Immature natural killer cell (primary cell): ENCODE measurements around the gene TMEM54. TPM values are rescaled to one million over a fixed set of nuclear protein-coding genes. Genes with fewer than 3 reads are reported as not detected.
A peak's percentile ranks its signal among the peaks of the same experiment; 100 is the strongest.

Experiments
- DNase-seq, 3 donors: peaks; one replicate each; pipeline ENCODE4 v3.0.0; 2022; ENCODE audit warnings: mixed read lengths in 1 of 3
- H3K27ac Mint-ChIP-seq, 6 donors: one replicate each; pipeline ENCODE4 v1.8.0; 2020; ENCODE audit warnings: mixed read lengths in 6 of 6, mild to moderate bottlenecking in 5 of 6, inconsistent platforms in 4 of 6, moderate library complexity in 3 of 6
- H3K27me3 Mint-ChIP-seq, 3 donors: one replicate each; pipeline ENCODE4 v1.8.0; 2020 to 2021; ENCODE audit warnings: low read depth in 3 of 3, mild to moderate bottlenecking in 3 of 3, mixed read lengths in 3 of 3, moderate library complexity in 3 of 3, inconsistent platforms in 1 of 3
- H3K36me3 Mint-ChIP-seq, 3 donors: one replicate each; pipeline ENCODE4 v1.8.0; 2020; ENCODE audit warnings: mixed read lengths in 3 of 3, inconsistent platforms in 2 of 3, mild to moderate bottlenecking in 2 of 3
- H3K4me1 Mint-ChIP-seq, 2 donors: one replicate each; pipeline ENCODE4 v1.8.0; 2020; ENCODE audit warnings: inconsistent platforms in 2 of 2, mild to moderate bottlenecking in 2 of 2, mixed read lengths in 2 of 2, moderate library complexity in 1 of 2
- H3K4me3 Mint-ChIP-seq, 5 donors: one replicate each; pipeline ENCODE4 v1.8.0; 2020; ENCODE audit warnings: mild to moderate bottlenecking in 5 of 5, mixed read lengths in 5 of 5, inconsistent platforms in 3 of 5, moderate library complexity in 3 of 5
- H3K9me3 Mint-ChIP-seq, 6 donors: one replicate each; pipeline ENCODE4 v1.8.0; 2020; ENCODE audit warnings: mild to moderate bottlenecking in 6 of 6, mixed read lengths in 6 of 6, inconsistent platforms in 4 of 6, moderate library complexity in 3 of 6
- polyA plus RNA-seq, 3 donors: library from polyadenylated mRNA; unstranded; fragments of 300-500 nt; fragmentation: Illumina TruSeq; gene quantifications; one replicate each; pipeline ENCODE4 v1.2.3, GENCODE V29; 2021

TMEM54 gene
- polyA plus RNA-seq, 3 donors from 2014 or later, result not detected

GRCh38 chr1:32876341-32877210 lies 24.6 kb downstream of the TMEM54 start:
- no peaks in the 10 kb centered on the region for H3K9me3 Mint-ChIP-seq

GRCh38 chr1:32874860-32875752 lies 26.1 kb downstream of the TMEM54 start:
- H3K9me3 Mint-ChIP-seq, result no peaks in the 10 kb centered on the region
- H3K4me1 Mint-ChIP-seq, result peaks cover 11% of the 10 kb centered on the region in 2 donors
- H3K36me3 Mint-ChIP-seq, result no peaks in the 10 kb centered on the region
- no peak for DNase-seq
- peaks cover 5 to 18% (median 13%) of the 10 kb centered on the region in 3 donors for H3K27me3 Mint-ChIP-seq
- H3K4me3 Mint-ChIP-seq, result no peak overlapping the region
- H3K27ac Mint-ChIP-seq, result no peak overlapping the region

More at GRCh38 chr1:32876341-32877210, 24.6 kb downstream of the TMEM54 start:
- H3K36me3 Mint-ChIP-seq, result no peaks in the 10 kb centered on the region
- H3K4me1 Mint-ChIP-seq, result peaks cover 4 to 5% of the 10 kb centered on the region in 2 donors
- H3K27me3 Mint-ChIP-seq, result peaks cover 3 to 15% (median 9%) of the 10 kb centered on the region in 3 donors
- H3K27ac Mint-ChIP-seq, result no peak overlapping the region
- peak; percentile 47 to 60 (median 51) for DNase-seq
- H3K4me3 Mint-ChIP-seq, result no peak overlapping the region

GRCh38 chr1:32873484-32873883 lies 27.7 kb downstream of the TMEM54 start:
- Mint-ChIP-seq H3K4me3 (no peak overlapping the region), H3K9me3 (no peaks in the 10 kb centered on the region), H3K4me1 (peaks cover 11 to 15% of the 10 kb centered on the region in 2 donors), H3K36me3 (peaks cover 4 to 7% (median 4%) of the 10 kb centered on the region in 3 donors), H3K27me3 (peaks cover 10 to 21% (median 17%) of the 10 kb centered on the region in 3 donors), H3K27ac (no peak overlapping the region)
- no peak for DNase-seq

GRCh38 chr1:32872192-32872460 lies 29.1 kb downstream of the TMEM54 start:
- peak overlapping the region in 1 of 5 donors; percentile 15 for H3K4me3 Mint-ChIP-seq
- H3K4me1 Mint-ChIP-seq, result peaks cover 11 to 15% of the 10 kb centered on the region in 2 donors
- no peak overlapping the region for H3K27ac Mint-ChIP-seq
- peaks cover 7 to 11% (median 7%) of the 10 kb centered on the region in 3 donors for H3K36me3 Mint-ChIP-seq
- DNase-seq, result no peak
- peaks cover 10 to 21% (median 17%) of the 10 kb centered on the region in 3 donors for H3K27me3 Mint-ChIP-seq
- no peaks in the 10 kb centered on the region for H3K9me3 Mint-ChIP-seq

GRCh38 chr1:32871364-32872191 lies 29.6 kb downstream of the TMEM54 start:
- Mint-ChIP-seq H3K4me1 (peaks cover 11 to 15% of the 10 kb centered on the region in 2 donors), H3K9me3 (no peaks in the 10 kb centered on the region), H3K36me3 (peaks cover 7 to 15% (median 10%) of the 10 kb centered on the region in 3 donors), H3K27ac (peak overlapping the region in 1 of 6 donors; percentile 32), H3K4me3 (peak overlapping the region; percentile 73 to 80 (median 75)), H3K27me3 (peaks cover 10 to 19% (median 17%) of the 10 kb centered on the region in 3 donors)
- no peak for DNase-seq

GRCh38 chr1:32870615-32871363 lies 30.4 kb downstream of the TMEM54 start, which contains the start of gene FNDC5:
Gene FNDC5 (minus strand): TSS chr1:32870912.
- DNase-seq, result no peak
- Mint-ChIP-seq H3K4me1 (peaks cover 11 to 15% of the 10 kb centered on the region in 2 donors), H3K36me3 (peaks cover 7 to 15% (median 14%) of the 10 kb centered on the region in 3 donors), H3K9me3 (no peaks in the 10 kb centered on the region), H3K4me3 (peak within 1 kb of the TSS; percentile 73 to 81 (median 75)), H3K27ac (peak within 1 kb of the TSS in 1 of 6 donors; percentile 32), H3K27me3 (peaks cover 10 to 19% (median 16%) of the 10 kb centered on the region in 3 donors)

- Mint-ChIP-seq H3K27me3 (peaks cover 10 to 19% (median 16%) of the 10 kb centered on the region in 3 donors), H3K4me1 (peaks cover 11 to 15% of the 10 kb centered on the region in 2 donors), H3K36me3 (peaks cover 7 to 15% (median 14%) of the 10 kb centered on the region in 3 donors), H3K27ac (no peak overlapping the region), H3K4me3 (peak overlapping the region; percentile 63 to 81 (median 71)), H3K9me3 (no peaks in the 10 kb centered on the region)
- no peak for DNase-seq
These were observed 31.1 kb downstream of the TMEM54 start for GRCh38 chr1:32869923-32870614.

- DNase-seq, result no peak
- Mint-ChIP-seq H3K4me3 (peak overlapping the region; percentile 23 to 74 (median 70)), H3K27me3 (peaks cover 10 to 18% (median 16%) of the 10 kb centered on the region in 3 donors), H3K36me3 (peaks cover 7 to 15% (median 14%) of the 10 kb centered on the region in 3 donors), H3K4me1 (peaks cover 11 to 15% of the 10 kb centered on the region in 2 donors), H3K9me3 (no peaks in the 10 kb centered on the region), H3K27ac (peak overlapping the region in 1 of 6 donors; percentile 19)
These were observed 32.3 kb downstream of the TMEM54 start for GRCh38 chr1:32868806-32869455.

- no peak overlapping the region for H3K4me3 Mint-ChIP-seq
- peaks cover 7 to 15% (median 14%) of the 10 kb centered on the region in 3 donors for H3K36me3 Mint-ChIP-seq
- no peak for DNase-seq
- peaks cover 10 to 18% (median 16%) of the 10 kb centered on the region in 3 donors for H3K27me3 Mint-ChIP-seq
- no peaks in the 10 kb centered on the region for H3K9me3 Mint-ChIP-seq
- H3K4me1 Mint-ChIP-seq, result peaks cover 11 to 15% of the 10 kb centered on the region in 2 donors
- no peak overlapping the region for H3K27ac Mint-ChIP-seq
These were observed 33.1 kb downstream of the TMEM54 start for GRCh38 chr1:32868085-32868484.

- no peaks in the 10 kb centered on the region for H3K9me3 Mint-ChIP-seq
- DNase-seq, result no peak
- peaks cover 11 to 14% of the 10 kb centered on the region in 2 donors for H3K4me1 Mint-ChIP-seq
- no peak overlapping the region for H3K27ac Mint-ChIP-seq
- peaks cover 9 to 16% (median 13%) of the 10 kb centered on the region in 3 donors for H3K27me3 Mint-ChIP-seq
- H3K4me3 Mint-ChIP-seq, result no peak overlapping the region
- H3K36me3 Mint-ChIP-seq, result peaks cover 11 to 18% (median 15%) of the 10 kb centered on the region in 3 donors
These were observed 33.5 kb downstream of the TMEM54 start for GRCh38 chr1:32867671-32868070.

- no peak overlapping the region for H3K27ac Mint-ChIP-seq
- H3K4me3 Mint-ChIP-seq, result no peak overlapping the region
- peaks cover 11 to 22% (median 15%) of the 10 kb centered on the region in 3 donors for H3K36me3 Mint-ChIP-seq
- DNase-seq, result no peak
- peaks cover 11 to 12% of the 10 kb centered on the region in 2 donors for H3K4me1 Mint-ChIP-seq
- peaks cover 7 to 15% (median 12%) of the 10 kb centered on the region in 3 donors for H3K27me3 Mint-ChIP-seq
- no peaks in the 10 kb centered on the region for H3K9me3 Mint-ChIP-seq
These were observed 34.0 kb downstream of the TMEM54 start for GRCh38 chr1:32867151-32867550.
